HG02970 (cell line): Measurements from ENCODE around the gene LRSAM1.

Experiments used
- ATAC-seq: cut with Tn5 transposase; IDR thresholded peaks from one replicate; pipeline ENCODE4 v1.9.1; 2021; ENCODE audit warnings: mild to moderate bottlenecking, moderate library complexity, moderate number of reproducible peaks; ENCODE audit not compliant: unreplicated experiment, low FRiP score

LRSAM1 gene

GRCh38 chr9:127509261-127509954 lies 58.1 kb downstream of the LRSAM1 start:
- no peak for ATAC-seq

- no peak for ATAC-seq
Measured at GRCh38 chr9:127509955-127510299, 58.6 kb downstream of the LRSAM1 start.

DNA sequence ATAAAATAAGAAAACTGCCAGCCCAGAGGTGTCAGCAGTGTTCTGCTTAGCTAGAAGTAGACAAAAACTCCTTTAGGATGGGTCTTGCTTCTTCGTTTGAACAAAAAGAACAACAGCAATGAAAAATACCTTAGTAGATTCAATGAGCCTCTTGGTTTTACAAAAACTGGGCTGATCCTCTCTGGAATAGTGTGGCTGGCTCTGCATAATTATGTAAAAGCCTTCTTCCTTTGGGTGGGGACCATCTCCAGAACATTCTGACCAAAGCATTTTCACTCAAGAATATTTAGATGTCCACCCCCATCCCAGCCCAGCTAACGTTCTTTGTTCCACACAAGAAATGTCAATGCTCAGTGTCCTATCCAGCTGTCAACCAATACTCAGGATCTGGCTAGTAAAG lies 63.2 kb downstream of the LRSAM1 start:
- ATAC-seq = no peak

- ATAC-seq = no peak
Measured at GRCh38 chr9:127516835-127517607, 65.7 kb downstream of the LRSAM1 start.

GRCh38 chr9:127517620-127518019 lies 66.3 kb downstream of the LRSAM1 start:
- ATAC-seq = no peak

GRCh38 chr9:127518091-127518856 lies 67.0 kb downstream of the LRSAM1 start:
- no peak for ATAC-seq

DNA sequence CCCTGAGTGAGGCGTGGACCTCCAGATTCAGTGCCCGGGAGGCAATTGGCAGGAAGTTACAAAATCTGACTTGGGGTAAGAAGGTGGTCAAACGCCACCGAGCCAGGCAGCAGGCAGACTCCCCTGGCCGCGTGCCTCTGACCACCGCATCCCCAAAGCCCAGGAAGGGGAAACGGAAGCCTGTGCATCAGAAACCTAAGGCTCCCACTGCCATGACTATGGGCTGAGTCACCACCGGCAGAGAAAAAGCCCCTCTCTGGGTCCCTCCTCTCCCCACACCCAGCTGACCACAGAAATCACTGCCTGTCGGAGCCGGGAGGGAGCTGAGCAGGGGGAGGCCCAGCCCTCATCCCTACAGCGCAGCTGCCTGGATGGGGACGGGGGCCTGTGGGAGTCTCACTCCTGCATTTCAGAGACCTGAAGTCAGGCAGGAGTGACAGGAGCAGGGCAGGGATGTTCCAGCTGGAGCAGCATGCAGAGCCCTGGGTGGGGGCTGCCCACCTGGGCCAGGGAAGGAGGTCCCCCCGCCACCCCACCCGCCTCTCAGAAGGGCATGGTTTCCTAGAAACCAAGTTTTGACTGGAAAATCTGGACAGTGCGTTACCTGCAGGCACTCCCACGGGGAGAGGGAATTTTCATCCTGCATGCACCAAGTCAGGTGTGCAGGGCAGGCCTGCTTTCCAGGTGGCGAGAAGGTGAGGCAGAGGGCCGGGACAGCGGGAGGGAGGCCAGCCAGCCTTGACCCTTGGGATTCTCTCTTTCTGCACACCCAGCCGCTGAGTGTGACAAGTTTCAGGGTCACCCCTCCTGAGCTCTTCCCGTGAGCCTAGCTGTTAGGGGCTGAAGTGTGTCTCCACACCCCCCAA lies 68.2 kb downstream of the LRSAM1 start:
- ATAC-seq = no peak

DNA sequence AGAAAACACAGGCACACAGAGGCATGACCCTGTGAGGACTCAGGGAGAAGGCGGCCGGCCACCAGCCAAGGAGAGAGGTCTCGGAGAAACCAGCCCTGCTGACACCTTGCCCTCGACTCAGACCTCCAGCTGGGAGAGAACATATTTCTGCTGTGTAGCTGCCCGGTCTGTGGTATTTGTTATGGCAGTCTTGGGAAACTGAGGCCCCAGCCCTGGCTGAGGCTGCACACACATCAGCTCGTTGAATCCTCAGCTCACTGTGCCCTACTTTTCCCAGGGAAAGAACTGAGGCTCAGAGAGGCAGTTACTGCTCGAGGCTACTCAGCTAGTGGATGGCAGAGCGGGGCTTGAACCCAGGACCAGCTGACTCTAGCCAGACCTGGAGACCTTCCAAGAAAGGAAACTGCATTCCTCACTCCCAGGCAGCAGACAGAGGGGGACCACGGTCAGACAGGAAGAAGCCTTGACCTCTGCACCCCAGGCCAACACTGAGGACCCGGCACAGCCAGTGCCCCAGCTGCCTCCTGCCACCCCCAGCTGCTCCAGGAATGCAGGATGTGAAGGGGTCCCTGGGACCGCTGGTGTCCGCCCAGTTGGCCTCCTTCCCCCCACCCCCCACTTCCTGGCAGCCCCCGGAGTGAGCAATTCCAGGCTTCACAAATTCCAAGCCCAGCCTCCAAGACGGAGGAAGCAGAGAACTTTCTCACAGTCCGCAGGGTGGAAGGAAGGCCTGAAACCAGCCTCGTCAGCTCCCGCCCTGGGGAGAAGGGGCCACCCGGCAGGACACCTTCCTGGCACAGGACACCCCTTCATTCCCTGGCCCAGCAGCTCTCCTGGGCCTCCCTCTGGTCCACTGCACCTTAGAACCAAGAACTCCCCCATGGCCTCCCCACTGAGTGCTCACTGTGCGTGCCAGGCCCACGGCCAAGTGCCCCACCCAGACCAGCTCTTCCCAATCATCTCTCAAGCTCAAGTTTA lies 69.9 kb downstream of the LRSAM1 start:
- ATAC-seq = no peak

- no peak for ATAC-seq
Measured at GRCh38 chr9:127521919-127522304, 70.6 kb downstream of the LRSAM1 start.

- no peak for ATAC-seq
Measured at GRCh38 chr9:127522727-127523126, 71.4 kb downstream of the LRSAM1 start.

DNA sequence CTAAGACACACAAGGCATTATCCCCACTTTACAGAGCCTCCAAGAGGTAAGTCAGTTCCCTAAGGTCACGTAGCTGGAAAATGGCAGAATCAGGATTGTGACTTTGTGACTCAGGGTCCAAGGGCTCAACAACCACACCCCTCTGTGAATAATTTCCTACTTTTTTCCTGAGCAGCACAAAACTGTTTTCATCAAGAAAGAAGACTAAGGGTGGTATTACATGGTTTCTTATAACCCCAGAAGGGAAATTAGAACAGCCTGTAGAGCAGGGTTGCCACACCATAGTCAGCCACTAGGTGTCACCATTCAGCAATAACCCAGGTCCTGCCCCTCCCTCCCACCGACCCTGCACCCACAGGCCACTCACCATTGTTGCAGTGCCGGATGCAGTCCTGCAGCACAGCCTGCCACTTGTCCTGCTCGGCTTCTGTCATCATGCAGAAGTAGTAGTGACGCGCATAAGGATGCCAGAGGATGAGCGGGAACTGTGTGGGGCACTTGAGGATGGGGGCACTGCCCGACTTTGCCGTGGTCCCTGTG lies 72.1 kb downstream of the LRSAM1 start:
- ATAC-seq = no peak

DNA sequence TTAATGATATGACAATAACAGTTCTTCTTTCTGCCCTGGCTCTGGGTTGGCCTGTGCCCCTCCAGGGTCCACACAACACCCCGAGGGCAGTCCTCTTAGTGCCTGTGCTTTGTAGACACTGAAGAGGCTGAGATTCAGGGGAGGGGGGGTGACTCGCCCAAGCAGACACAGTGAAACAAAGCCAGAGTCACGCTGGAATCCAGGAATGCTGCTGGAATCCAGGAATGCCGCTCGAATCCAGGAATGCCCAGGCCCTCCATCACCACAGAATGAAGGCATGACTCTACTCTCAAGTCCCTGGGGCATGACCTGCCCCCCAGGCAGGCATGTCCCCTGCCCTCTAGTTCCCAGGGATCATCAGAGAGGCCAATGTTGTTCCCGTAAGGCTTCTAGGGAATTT lies 73.1 kb downstream of the LRSAM1 start:
- no peak for ATAC-seq

- ATAC-seq = no peak
Measured at GRCh38 chr9:127525401-127526188, 74.3 kb downstream of the LRSAM1 start.

- ATAC-seq = no peak
Measured at GRCh38 chr9:127526655-127527559, 75.6 kb downstream of the LRSAM1 start.

GRCh38 chr9:127527560-127528268 lies 76.4 kb downstream of the LRSAM1 start:
- ATAC-seq = no peak

DNA sequence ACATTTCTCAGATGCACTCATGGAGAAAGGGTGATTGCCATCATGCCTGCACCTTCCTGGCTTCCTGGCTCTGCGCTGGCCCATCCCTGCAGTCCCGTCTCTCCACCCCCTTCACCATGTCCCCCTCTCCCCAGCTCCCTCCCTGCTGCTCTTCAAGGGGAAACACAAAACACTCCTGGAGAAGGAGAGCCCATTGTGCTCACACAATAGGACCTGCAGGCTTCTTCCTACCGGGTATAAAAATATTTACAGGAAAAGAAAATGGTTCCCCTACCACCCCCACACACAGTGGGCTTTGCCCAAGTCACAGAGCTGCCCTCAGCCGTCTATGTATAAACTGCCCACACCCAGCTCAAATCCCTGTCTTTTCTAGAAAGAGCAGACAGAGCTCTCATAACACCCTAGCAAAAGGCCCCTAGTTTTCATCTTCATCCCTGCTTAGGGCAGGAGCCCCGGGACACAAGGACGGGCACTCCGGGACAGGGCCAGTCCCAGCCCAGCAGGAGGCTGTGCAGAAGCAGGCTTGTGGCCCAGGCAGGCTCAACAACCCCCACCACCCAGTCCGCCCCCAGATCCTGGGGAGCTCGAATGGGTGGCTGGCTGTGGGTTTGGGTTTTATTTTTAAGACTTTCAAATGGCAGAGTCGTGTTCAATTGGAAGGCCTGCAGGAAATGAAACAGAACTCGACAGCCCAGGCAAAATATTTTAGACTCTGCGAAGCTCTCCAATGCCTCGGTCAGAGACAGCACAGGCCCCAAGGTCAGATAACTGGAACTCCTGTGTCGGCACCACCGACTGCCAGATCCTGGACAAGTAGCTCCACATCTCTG lies 77.3 kb downstream of the LRSAM1 start:
- ATAC-seq = no peak
